SIG-M5 (cell line): ENCODE data around the gene KBTBD7.
A peak's percentile ranks its signal among the peaks of the same experiment; 100 is the strongest.

ENCODE experiments used
- DNase-seq: peaks from one replicate; lab custom pipeline; 2025; lab: John Stamatoyannopoulos, UW

Gene KBTBD7, protein sequence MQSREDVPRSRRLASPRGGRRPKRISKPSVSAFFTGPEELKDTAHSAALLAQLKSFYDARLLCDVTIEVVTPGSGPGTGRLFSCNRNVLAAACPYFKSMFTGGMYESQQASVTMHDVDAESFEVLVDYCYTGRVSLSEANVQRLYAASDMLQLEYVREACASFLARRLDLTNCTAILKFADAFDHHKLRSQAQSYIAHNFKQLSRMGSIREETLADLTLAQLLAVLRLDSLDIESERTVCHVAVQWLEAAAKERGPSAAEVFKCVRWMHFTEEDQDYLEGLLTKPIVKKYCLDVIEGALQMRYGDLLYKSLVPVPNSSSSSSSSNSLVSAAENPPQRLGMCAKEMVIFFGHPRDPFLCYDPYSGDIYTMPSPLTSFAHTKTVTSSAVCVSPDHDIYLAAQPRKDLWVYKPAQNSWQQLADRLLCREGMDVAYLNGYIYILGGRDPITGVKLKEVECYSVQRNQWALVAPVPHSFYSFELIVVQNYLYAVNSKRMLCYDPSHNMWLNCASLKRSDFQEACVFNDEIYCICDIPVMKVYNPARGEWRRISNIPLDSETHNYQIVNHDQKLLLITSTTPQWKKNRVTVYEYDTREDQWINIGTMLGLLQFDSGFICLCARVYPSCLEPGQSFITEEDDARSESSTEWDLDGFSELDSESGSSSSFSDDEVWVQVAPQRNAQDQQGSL

DNA sequence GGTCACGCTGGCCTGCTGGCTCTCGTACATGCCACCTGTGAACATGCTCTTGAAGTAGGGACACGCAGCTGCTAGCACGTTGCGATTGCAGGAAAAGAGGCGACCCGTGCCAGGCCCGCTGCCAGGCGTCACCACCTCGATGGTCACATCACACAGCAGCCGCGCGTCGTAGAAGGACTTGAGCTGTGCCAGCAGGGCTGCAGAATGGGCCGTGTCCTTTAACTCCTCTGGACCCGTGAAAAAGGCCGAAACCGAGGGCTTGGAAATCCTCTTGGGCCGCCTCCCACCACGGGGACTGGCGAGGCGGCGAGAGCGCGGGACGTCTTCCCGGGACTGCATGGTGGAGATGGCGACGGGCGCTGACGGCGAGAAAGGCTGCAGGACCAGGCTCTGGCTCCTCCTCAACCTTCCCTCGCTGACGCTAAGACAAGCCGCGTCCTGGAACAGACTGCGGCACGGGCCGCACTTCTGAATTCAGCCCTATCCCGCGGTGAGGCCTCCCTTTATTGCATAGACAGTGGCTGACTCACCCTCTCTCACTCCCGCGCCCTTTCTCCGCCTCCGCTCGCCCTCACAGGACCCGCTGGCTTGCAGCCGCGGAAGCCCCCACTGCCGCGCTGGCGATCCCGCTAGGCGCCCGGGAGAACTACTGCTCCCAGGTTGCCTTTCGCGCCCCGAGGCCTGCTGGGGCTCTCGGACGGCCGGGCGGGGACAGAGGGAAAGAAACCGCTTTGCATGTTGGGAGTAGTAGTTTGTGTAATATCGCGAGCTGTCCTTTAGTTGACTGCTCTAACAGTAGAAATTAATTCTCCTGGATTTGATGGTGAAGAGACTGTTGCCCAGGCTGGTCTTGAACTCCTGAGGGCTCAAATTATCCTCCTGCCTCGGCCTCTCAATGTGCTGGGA, at the start of gene KBTBD7:
TSS of gene KBTBD7 (minus strand) at position 651 of the 906 bp plus-strand sequence. CDS start at position 339, 312 bp downstream.
- DNase-seq = peak; percentile 84

DNA sequence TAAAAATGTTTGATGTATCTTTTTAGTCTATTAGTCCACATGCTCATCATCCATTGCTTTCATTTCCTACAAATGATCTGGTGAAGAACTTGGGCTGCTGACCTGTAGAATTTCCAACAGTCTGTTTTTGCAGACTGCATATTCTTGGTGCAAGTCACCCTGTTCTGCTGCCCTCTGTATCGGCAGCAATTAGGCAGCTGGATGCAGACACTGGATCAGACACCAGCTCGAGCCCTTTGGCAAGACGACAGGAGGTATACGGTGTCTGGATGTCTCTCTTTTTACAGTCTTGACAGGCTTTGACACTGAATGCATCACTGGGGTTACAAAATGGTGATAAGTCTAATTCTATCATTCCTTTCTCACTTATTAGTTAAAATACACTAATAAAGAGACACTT, 47.3 kb upstream of the KBTBD7 start:
- DNase-seq = no peak

DNA sequence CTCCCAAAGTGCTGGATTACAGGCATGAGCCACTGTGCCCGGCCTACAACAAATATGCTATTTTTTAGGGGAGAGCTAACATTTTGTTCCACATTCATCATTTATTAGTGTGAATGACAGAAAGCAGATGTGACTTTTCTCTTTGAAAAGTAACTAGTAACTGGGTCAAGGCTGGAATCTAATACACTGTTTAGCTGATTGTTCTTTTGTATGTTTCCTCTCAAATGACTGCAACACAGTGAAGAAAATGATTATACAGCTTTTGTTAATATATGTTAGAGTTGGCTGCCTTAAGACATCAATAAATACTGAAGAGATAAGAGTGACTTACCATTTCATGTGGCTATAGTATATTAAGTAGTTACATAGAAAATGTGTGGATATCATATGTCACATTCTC, 42.0 kb upstream of the KBTBD7 start:
- no peak for DNase-seq

DNA sequence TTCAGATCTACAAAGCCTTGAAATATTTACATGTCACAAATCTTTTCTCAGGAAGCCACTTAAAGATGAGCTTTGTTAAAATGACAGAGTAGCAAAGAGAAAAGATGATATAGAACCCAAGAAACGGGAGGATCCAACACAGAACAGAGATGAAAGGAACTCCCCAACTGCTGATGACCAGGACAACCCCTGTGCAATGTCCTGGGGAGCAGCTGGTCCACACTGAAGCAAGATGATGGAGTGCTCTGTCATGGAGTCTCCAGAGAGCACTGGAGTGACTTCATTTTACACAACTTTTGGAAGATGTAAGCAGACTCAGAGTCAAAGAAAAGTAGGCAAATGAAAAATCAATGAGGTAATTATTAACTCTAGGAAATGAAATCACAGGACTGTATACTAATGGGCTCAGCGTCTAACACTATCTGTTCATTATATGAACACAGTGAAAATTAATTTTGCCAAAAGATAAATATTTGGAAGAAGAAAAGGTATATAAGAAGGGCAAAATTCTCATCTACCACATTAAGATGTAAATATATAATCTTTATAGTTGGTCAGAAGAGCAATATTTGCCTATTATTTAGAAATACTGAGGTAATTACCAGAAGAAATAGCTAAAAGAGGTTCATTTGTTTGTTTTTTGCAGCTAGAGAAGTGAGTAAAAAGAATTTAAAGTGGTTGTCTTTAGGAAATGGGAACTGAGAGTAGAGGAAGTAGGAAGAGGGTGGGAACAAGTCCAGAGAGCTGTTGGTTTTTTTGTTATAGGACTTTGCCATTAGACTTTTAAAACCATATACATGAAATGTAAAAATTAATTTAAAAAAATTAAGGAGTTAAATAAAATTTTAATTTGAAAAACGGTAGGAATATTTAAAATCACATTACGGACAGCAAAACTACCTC, 38.5 kb upstream of the KBTBD7 start:
- DNase-seq = no peak

DNA sequence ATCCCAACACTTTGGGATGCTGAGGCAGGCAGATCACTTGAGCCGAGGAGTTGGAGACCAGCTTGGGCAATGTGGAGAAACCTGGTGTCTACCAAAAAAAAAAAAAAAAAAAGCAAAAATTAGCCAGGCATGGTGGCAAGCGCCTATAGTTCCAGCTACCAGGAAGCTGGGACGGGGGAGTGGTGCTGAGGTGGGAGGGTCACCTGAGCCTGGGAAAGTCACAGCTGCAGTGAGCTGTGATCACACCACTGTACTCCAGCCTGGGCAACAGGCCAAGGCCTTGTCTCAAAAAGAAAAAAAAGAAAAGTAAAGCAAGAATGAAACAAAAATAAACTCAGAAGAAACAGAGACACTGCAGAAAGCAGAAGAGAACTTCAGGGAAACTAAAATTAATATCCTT, 37.4 kb upstream of the KBTBD7 start:
- DNase-seq = no peak

DNA sequence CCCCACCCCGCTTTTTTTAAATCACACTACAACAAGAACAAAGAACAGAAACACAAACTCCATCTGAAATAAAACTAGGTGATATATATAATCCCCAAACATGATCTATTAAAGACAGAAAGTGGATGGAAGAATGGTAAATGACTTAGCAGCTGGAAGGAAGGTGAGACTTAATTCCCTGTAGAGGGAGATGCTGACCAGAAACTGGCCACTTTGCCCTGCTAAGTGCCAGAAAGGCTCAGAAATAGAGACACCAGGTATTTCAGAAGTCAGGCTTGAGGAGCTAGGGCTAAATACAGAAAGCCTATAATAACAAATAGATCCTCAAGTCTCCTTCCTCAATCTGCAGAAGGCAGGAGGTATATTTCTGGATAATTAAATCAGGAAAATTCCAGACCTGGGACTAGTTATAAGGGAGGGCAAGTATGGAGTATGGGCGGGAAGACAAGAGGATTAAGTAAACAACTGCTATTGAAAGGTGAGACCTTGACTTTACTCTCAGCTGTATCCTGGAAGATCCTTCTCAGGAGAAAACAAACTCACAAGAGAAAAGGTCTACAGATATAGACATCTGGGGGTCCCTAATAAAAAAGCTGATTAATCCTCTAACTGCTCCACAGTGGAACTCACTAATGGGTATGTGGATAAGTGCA, 36.8 kb upstream of the KBTBD7 start:
- DNase-seq = no peak

DNA sequence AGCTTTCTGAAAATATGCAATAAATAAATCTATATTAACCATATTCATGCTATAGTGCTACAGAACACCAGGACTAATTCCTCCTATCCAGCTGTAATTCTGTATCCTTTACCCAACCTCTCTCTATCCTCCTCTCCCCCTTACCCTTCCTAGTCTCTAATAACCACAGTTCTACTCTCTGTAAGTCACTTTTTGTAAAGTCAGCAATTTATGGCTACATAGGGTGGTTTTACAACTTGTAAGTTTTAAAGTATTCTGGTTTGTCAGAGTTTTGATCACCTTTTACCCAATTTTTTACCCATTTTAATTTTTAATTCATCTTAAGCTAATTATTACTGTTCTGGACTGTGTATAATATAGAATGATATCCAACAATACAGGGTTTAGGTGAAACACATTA, 35.0 kb upstream of the KBTBD7 start:
- DNase-seq = no peak

DNA sequence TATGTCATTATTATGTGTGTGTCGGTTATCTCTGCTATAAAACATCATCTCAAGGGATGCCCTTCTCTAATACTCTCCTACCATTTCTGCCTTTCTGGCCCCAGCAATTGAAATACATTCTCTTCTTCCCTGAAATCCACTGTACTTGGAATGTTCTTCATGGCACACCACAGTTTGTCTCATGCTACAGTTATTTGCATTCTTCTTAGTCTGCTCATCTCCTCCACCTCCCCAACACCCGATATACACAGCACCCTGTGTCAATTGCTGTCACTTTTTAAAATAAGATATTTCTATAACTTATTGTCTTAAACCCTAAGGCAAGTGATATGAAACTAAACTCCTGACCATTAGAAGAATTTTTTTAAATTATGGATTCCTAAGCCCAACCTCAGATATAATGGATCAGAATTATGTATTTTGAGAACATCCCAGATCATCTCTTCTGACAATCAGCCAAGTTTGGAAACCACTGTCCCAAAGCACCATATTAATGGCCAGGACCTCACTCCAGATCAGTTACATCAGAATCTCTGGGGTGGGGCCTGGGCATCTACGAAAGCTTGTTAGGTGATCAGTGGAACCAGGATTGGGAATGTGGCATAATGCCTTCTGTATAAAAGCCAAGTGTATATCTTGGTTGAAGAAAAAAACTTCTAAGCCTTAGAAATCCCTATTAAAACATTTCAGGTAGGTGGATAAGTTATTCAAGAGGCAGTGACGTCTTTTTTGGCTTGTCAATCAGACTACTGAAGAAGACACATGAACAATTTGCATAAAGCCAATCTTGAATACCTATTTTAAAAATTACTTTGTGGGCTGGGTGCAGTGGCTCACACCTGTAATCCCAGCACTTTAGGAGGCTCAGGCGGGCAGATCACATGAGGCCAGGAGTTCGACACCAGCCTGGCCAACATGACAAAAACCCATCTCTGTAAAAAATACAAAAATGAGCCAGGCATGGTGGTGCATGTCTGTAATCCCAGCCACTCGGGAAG, 30.0 kb upstream of the KBTBD7 start:
- DNase-seq = no peak

DNA sequence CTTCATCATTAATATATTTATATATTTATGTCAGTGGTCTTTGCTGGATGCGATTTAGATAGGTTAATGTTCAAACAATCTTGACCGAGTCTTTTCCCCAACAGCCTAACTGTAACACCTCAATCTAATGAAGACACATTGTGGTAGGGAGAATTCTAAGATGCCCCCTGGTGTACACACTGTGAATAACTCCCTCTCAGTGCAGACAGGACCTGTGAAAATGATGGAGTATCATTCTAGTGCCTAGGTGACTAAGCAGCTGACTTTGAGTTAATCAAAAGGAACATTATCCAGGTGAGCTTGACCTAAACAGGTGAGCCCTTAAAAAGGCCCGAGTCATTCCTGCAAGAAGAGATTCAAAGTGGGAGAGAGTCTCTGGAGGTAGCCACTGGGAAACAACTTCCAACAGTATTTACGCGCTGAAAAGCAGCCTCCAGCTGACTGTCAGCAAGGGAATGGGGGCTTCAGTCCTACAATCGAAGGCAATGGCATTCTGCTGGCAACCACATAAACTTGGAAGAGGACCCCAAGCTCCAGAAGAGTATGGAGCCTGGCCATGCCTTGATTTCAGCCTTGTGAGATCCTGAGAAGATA, 28.0 kb upstream of the KBTBD7 start:
- DNase-seq = no peak

DNA sequence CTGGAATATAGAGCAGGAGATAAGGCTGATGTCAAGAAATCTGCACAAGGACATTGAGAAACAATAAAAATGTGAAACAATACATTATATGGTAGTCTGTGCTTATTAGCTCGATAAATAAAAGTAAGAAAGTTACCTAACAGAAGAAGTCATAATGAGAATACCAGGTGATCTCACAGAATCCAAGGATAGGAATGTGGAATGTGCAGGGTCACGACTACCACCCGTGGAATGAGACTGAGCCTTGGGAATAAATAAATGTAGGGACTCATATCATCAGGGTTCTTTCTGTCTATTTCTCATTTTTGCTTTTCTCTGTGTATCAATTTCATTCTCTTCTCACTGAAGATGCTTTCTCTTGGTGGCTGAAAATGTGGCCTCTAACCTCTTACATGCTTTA, 26.0 kb upstream of the KBTBD7 start:
- no peak for DNase-seq

DNA sequence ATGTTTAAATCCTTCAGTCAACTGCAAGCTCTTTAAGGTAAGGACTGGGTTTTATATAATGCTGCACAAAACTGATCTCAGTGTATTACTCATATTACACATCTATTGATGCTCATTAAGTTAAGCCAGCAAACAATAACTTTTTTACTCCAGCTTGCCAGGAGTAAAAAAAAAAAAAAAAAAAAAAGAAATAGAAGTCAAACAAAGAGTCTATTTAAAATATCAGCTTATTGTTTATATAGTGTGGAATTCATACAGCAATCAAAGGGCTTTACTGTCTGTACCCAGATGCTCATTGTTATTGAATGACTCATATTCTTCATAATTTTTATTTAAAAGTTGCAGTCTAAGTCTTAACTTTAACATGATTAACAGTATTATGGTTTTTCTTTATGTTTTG, 21.8 kb upstream of the KBTBD7 start:
- no peak for DNase-seq

DNA sequence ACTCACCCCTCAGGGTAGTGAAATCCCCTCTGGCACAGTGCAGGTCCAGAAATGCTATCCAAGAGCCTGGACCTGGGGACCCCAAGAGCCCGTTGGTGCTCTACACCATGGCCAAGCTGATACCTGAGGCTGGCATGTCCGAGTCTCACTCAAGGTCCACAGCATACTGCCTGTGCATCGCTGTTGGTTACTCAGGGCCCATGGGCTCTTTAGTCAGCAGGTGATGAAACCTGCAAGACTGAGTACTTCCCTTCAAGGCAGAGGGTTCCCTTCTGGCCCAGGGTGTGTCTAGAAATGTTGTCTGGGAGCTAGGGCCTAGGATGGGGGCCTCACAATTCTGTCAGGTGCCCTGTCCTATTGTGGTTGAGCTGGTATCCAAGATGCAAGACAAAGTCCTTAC, 19.6 kb upstream of the KBTBD7 start:
- DNase-seq = no peak

DNA sequence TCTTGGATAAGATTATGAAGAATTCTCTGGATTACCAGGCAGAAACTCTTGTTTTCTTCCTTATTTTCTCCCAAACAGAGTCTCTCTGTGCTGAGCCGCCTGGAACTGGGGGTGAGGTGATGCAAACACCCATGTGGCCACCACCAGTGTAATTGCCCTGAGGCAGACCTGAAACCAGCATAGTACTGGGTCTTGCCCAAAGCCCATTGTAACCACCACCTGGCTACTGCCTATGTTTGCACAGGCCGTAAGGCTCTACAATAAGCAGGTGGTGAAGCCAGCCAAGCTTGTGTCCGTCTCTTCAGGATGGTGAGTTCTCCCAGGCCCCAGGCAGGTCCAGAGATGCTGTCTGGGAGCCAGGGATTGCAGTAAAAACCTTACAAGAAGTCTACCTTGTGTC, 18.9 kb upstream of the KBTBD7 start:
- DNase-seq = no peak

DNA sequence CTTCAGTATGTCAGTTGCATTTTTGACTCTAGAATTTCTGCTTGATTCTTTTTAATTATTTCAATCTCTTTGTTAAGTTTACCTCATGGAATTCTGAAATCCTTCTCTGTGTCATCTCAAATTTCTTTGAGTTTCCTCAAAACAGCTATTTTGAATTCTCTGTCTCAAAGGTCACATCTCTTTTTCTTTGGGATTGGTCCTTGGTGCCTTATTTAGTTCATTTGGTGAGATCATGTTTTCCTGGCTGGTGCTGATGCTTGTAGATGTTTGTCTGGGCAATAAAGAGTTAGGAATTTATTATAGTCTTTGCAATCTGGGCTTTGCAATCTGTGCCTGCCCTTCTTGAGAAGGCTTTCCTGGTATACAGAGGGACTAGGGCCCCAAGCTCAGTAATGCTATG, 18.5 kb upstream of the KBTBD7 start:
- DNase-seq = no peak

DNA sequence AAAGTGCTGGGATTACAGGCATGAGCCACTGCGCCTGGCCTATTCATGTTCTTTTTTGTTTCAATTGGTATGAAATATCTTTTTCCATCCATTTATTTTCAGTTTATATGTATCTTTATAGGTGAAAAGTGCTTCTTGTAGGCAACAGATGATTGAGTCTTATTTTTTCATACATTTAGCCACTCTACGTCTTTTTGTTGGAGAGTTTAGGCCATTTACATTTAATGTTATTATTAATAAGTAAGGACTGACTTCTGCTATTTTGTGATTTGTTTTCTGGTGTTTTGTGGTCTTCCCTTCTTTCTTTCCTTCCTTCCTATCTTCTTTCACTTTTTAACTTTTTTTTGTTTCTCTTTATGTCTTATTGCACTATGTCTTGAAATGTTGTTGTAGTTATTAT, 16.7 kb upstream of the KBTBD7 start:
- no peak for DNase-seq

DNA sequence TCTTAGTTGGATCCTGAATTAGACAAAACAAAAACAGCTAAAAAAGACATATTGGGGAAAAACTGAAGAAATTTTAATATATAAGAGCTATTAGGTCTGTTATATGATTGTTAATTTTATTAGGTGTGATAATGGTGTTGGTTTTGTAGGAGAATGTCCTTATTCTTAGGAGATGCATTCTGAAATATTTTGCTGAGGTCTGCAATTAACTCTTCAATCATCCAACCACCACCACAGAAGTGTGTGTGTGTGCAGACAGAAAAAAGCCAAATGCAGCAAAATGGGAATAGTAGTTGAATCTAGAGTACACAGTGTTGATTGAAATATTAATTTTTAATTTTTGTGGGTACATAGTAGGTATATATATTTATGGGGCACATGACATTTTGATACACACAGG, 12.1 kb upstream of the KBTBD7 start:
- no peak for DNase-seq

DNA sequence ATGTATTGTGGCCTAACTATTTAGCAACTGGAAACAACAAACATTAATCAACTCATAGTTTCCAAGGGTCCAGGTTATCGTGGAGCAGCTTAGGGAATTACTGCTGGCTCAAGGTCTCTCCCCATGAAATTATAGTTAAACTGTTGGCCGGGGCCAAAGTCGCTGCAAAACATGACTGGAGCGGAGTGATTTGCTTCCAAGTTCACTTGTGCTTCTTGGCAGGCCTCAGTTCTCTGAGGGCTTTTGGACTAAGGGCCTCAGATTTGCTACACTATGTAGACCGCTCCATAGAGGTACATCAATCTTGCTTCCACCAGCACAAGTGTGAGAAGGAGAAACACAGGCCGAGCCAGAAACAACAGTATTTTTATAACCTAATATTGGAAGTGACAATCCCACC, 9.4 kb upstream of the KBTBD7 start:
- no peak for DNase-seq

DNA sequence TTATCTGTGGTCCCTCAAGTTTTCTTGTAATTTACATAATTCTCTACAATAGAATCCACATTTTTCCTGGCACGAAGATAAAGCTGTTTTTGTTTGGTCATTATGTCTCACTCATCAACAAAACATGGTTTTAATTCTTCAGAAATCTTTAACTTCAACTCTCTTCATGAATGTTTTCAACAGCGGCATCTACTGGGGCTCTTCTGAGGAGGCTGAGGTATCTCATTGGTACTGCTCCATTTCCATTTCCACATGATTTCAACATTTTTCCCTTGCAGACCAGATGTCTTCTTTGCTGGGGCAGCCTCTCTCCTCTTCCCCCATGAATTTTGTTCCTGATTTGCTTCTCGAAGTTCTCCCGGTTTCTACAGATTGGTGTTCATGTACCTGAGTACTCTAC, 5.8 kb upstream of the KBTBD7 start:
- DNase-seq = no peak

DNA sequence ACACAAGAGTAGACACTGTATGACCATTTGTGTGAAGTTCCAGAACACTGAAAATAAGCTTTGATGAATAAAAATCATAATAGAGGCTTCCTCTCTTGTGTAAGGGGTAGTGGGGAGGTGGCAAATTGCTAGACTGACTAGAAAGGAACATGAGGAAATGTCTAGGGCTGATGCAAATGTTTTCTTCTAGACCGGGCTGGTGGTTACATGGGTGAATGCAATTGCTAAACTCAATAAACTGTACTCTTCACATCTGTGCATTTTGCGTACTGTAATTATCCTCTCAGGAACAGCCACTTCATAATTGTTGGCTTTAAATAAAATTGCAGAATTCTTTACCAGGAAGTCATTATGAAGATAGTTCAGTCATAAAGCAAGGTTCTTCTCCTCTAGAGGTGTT, 5.2 kb upstream of the KBTBD7 start:
- DNase-seq = no peak
